Measurements from ENCODE around the gene UBXN10.

The UBXN10 gene

GRCh38 chr1:20172033-20172590 lies 13.8 kb upstream of the UBXN10 start:
- no peak for DNase-seq (ENCODE audit: extremely low spot score)
- POLR2A ChIA-PET: interaction anchor here (0.7 kb wide), 1 partner anchor 8 kb away, joined by 3 read pairs; no protein-coding TSS in a partner anchor
- CTCF ChIA-PET: interaction anchor here (0.6 to 1.4 kb wide), 2 partner anchors 15 to 375 kb away, joined by 3 to 4 read pairs; no protein-coding TSS in a partner anchor
- TF ChIP-seq, protein P1, sequence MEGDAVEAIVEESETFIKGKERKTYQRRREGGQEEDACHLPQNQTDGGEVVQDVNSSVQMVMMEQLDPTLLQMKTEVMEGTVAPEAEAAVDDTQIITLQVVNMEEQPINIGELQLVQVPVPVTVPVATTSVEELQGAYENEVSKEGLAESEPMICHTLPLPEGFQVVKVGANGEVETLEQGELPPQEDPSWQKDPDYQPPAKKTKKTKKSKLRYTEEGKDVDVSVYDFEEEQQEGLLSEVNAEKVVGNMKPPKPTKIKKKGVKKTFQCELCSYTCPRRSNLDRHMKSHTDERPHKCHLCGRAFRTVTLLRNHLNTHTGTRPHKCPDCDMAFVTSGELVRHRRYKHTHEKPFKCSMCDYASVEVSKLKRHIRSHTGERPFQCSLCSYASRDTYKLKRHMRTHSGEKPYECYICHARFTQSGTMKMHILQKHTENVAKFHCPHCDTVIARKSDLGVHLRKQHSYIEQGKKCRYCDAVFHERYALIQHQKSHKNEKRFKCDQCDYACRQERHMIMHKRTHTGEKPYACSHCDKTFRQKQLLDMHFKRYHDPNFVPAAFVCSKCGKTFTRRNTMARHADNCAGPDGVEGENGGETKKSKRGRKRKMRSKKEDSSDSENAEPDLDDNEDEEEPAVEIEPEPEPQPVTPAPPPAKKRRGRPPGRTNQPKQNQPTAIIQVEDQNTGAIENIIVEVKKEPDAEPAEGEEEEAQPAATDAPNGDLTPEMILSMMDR (IDR thresholded peaks at IDR 0.05; ENCODE audit: control extremely low read depth, extremely low read depth, low read depth, missing control alignments): no peak

GRCh38 chr1:20174937-20175666 lies 10.8 kb upstream of the UBXN10 start:
- no peak for DNase-seq (ENCODE audit: extremely low spot score)
- CTCF ChIA-PET: interaction anchor here (1.0 to 1.9 kb wide), 3 partner anchors 9 to 38 kb away, joined by 3 to 5 read pairs (median 3); no protein-coding TSS in a partner anchor
- POLR2A ChIA-PET: no interaction called here
- TF ChIP-seq, protein P1 (IDR thresholded peaks at IDR 0.05; ENCODE audit: control extremely low read depth, extremely low read depth, low read depth, missing control alignments): no peak

DNA sequence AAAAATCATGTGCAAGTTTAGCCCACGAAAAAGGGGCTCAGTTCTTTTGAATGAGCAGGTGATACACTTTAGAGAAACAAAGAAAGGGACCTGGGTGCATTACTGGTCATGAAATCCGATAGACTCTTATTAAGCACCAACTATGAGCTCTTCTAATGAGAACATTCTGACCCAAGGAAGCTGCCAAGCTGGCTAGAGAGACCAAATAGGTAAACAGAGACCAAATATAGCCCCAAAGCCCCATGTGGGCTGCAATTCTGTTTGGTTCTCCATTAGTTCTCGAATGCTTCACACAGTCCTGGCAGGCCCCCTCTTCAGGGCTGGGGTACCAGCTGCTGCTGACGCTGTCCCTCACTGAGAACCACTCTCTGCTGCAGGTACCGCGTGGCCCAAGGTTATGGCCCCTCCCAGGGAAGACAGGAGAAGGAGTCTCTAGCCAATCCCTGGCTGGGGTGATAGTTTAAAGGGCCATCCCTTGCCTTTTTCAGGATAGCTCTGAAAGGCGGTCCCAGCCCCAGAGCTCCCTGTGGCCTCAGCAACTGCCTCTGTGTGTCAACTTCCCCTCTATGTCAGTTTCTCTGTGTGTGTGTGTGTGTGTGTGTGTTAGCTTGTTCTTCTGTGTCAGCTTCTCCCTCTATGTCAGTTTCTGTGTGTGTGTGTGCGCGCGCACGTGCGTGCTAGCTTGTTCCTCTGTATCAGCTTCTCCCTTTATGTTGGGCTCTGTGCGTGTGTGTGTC lies 7.1 kb upstream of the UBXN10 start:
- ChIA-PET POLR2A (no interaction called here), CTCF (interaction anchor here (1.1 to 5.9 kb wide), 9 partner anchors 8 to 261 kb away, joined by 3 to 49 read pairs (median 5); no protein-coding TSS in a partner anchor)
- no peak for DNase-seq (ENCODE audit: extremely low spot score)
- TF ChIP-seq, protein P1 (IDR thresholded peaks at IDR 0.05; ENCODE audit: control extremely low read depth, extremely low read depth, low read depth, missing control alignments): no peak

- TF ChIP-seq, protein P1 (IDR thresholded peaks at IDR 0.05; ENCODE audit: control extremely low read depth, extremely low read depth, low read depth, missing control alignments): no peak
- POLR2A ChIA-PET: no interaction called here
- DNase-seq (ENCODE audit: extremely low spot score): no peak
- CTCF ChIA-PET: interaction anchor here (1.1 to 5.9 kb wide), 13 partner anchors 8 to 314 kb away, joined by 3 to 49 read pairs (median 5); no protein-coding TSS in a partner anchor
Observed at GRCh38 chr1:20179371-20180128, 6.3 kb upstream of the UBXN10 start.

DNA sequence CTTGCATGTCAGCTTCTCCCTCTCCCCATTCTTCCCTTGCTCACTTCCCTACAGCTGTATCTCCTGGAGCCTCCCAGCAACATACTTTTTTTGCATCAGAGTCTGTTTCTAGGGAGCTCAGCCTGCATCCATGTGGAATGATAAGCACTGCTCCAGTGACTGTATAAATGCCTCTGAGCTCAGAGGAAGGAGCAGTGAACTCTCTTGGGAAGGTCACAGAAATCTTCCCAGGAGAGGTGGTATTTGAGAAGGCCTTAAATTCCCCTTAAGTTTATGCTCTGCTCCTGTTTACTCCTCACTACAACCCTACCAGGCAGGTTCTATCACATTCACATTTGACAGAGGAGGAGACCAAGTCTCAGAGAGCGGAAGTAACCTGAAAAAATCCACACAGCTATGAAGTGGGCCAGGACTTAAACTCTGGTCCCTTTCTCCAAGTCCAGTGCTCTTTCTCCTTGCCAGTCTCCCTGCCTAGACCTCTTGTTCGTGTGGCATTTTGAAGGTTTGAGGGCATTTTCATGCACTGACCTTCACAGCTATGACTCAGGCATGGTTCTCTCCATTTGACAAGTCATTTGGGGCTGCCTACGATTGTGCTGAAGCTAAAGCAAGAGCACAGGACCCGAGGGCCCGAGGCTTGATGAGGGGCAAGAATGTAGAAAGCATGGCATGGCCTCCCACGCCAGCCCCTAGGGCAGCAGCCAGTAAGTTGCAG lies 5.6 kb upstream of the UBXN10 start:
- TF ChIP-seq, protein P1 (IDR thresholded peaks at IDR 0.05; ENCODE audit: control extremely low read depth, extremely low read depth, low read depth, missing control alignments): no peak
- DNase-seq (ENCODE audit: extremely low spot score): no peak
- CTCF ChIA-PET: interaction anchor here (1.0 to 5.9 kb wide), 14 partner anchors 8 to 314 kb away, joined by 3 to 49 read pairs (median 4); no protein-coding TSS in a partner anchor
- POLR2A ChIA-PET: interaction anchor here (0.5 kb wide), 1 partner anchor 9 kb away, joined by 3 read pairs; no protein-coding TSS in a partner anchor
